ENCODE data around the gene FAM163B.

DNA sequence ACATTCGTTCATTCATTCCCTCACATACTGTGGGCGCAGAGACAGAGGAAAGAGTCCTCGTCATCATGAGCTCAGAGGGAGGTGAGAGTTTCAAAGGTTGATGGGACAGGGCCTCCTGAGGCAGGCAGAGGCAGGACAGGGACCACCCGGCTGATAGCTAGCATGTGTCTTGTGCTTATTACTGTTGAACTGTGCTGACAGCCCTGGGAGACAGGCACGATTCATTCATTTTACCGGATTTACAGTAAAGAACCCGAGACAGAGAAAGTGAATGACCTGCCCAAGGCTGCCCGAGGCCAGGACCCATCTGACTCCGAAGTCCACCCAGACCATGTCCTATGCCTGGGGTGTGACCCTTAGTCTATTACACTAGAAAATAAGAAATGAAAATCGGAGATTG is 4.9 kb upstream of the FAM163B start:
- TF ChIP-seq, protein P1, sequence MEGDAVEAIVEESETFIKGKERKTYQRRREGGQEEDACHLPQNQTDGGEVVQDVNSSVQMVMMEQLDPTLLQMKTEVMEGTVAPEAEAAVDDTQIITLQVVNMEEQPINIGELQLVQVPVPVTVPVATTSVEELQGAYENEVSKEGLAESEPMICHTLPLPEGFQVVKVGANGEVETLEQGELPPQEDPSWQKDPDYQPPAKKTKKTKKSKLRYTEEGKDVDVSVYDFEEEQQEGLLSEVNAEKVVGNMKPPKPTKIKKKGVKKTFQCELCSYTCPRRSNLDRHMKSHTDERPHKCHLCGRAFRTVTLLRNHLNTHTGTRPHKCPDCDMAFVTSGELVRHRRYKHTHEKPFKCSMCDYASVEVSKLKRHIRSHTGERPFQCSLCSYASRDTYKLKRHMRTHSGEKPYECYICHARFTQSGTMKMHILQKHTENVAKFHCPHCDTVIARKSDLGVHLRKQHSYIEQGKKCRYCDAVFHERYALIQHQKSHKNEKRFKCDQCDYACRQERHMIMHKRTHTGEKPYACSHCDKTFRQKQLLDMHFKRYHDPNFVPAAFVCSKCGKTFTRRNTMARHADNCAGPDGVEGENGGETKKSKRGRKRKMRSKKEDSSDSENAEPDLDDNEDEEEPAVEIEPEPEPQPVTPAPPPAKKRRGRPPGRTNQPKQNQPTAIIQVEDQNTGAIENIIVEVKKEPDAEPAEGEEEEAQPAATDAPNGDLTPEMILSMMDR (IDR thresholded peaks at IDR 0.05 in 8 of 11, conservative IDR thresholded peaks at IDR 0.05 in 3 of 11), result no peak
- no peak for TF ChIP-seq POLR2A (IDR thresholded peaks at IDR 0.05)
- no peak for TF ChIP-seq POLR2AphosphoS5 (IDR thresholded peaks at IDR 0.05)
